Right kidney (tissue), 1 donor: ENCODE data around the gene ENOX1.

Source experiments
- DNase-seq: peaks from one replicate; pipeline ENCODE4 v3.0.0-alpha.2; 2016

The ENOX1 gene

DNA sequence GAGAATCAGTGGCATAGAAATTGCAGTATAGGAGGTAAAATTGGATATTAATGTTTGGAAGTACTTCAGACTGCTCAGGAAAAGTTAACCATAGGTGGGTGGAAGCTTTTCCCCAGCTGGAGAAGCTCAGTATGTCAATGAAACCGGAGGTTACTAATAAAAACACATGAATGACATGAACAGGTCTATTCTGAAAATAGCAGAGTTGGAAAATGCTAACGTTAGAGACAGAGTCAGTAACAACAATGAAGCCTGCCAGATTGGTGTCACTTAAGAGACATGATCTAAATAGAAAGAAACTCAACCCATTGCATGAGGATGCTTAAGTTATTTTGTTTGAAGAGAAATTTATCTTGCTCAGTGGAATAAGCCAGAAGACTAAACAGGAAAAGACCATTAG lies 398.9 kb downstream of the ENOX1 start:
- DNase-seq = no peak

DNA sequence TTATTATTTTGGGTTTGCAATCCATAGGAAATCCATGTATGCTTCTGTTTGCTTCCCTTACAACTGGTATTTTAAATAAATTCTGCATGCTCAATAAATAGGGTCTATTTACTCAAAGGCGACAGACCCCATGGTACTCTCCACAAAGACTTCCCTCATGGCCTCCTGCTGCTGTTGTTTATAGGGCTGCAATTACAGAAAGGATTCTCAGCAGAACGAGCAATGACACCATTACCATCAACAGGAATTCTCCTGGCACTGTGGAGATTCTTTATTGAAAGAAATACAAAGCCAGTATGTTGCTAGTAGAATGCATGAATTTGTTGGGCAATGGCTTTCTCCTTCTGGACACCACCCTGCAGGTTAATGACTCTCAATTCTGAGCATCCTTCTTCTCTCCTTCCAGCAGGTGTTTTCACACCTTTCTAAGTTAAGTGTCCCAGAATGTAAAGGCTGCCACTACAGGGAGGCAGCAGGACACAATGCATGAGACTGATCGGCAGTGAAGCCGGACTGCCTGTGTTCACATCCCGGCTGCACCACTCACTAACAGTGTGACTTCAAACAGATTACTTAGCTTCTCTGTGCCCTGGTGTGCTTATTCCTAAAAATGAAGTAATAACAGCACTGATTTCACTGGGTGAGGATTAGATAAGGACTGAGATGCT lies 403.1 kb downstream of the ENOX1 start:
- no peak for DNase-seq

DNA sequence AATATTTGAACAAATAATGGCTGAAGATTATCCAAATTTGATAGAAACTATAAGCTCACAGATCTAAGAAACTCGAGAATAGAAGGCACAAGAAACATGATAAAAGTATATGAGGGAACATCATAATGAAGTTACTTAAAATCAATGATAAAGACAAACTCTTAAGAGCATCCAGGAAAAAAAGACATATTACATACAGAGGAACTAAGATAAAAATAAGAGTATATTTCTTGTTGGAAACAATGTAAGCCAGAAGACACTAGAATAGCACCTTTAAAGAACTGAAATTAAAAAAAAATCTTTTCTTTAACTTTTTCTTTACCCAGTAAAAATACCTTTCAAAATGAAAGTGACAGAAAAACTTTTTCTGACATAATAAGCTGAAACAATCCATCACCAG lies 407.0 kb downstream of the ENOX1 start:
- DNase-seq = no peak

DNA sequence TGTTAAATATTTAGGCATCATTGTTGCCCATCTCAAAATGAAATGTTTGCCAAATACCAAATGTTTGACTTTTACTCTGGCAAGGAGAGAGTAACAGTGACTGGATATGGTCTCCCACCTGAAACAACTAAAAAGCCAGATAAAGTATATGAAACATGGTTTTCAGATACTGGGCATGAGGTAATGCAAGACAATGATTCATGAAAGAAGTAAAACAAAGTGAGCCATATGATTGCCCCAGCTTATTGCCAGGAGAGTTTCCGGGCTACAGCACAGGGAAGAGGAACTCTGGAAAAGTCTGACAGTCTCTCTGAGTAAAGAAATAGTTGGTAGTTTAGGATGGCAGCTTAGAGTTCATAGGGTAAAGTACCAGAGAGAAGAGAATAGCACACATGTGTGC lies 408.8 kb downstream of the ENOX1 start:
- no peak for DNase-seq

DNA sequence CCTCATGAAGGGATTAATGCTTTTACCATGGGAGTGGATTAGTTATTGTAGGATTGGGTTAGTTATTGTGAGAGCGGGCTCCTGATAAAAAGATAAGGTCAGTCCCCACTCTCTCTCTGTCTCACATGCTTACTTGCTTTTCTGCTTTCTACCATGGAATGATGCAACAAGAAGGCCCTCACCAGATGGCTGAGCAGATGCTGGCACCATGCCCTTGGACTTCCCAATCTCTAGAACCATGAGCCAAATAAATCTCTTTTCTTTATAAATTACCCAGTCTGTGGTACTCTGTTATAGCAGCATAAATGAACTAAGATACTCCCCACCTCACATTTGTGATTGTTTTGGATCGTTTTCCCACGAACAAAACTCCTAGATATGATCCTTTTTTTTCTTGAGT lies 409.6 kb downstream of the ENOX1 start:
- no peak for DNase-seq

DNA sequence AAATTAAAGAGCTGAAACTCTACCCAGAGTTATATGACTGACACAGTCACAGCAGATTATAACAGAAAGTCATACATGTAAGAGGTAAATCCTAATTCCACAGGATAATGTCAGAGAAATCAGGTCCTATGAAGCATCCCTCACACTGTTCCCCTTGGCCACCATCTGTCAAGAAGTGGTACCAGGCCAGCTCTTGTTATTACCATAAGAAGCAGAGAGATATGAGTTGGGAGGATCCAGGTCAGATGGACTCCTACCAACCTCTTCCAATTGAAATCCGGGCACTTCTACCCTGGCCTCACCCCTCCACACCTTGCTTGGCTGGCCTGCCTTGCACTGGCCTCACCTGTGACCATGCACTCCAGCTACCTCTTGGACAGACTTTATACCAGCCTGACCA lies 410.2 kb downstream of the ENOX1 start:
- DNase-seq = no peak

DNA sequence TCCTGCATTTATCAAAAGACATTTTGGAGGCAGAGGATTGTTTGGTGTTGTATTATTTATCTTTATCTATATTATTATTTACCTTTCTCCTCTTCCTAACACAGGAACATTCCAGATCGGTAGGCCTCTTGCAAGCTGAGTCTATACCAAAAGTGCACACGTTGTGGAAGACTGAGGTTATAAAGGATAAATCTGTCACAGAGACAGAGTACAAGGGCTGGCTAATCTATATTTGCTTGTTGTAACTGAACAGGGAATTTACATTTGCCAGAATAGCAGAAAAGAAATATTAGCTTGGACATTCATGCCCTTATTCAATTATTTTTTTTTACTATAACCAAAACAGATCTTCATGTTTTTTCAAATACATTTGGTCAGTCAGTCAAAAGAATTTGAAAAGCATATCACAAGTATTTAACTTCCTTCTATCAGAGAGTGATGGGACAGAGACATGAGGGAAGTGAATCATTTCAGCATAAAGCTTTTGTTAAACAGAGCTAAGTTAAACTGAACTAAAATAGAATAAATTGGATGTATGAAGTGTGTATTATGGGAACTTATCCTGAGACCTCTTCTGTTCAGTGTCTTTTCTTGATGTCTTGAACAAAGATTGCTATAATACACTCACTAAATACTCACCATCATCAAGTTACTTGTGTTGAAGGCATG lies 410.8 kb downstream of the ENOX1 start:
- DNase-seq = no peak

DNA sequence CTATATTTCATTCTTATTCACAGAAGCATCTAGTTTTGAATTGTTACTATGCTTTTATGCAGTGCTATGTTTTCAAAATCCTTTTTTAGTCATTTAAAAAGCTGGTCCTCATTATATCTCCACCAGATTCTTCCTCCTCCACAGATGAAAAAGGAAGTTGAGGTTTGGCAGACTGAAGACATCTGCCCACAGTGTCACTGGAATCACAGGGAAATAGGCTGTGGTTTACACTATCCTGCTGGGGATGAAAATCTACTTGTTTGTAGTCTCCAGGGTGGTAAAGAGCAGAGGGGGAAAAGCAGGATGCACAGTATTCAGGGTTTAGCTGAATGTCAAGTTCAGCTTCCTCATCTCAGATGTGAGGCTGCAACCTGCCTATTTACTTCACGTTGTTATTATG lies 412.2 kb downstream of the ENOX1 start:
- no peak for DNase-seq

DNA sequence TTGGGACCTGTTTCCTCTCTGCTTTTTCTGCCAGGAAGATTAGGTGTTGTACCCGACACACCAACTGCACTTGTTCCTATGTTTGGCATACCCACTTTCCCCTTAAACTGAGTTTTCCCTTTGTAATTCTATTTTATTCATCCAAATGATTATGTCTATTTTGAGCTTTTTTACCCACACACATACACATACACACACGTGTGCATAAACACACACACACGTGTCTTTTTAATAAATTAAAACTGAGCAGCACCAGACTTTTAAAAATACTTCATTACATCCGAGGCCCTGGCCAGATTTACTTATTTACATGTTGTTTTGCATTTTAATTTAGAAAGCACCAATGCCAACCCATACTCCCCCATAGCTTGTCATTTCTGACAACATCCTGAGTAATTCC lies 413.4 kb downstream of the ENOX1 start:
- DNase-seq = no peak

DNA sequence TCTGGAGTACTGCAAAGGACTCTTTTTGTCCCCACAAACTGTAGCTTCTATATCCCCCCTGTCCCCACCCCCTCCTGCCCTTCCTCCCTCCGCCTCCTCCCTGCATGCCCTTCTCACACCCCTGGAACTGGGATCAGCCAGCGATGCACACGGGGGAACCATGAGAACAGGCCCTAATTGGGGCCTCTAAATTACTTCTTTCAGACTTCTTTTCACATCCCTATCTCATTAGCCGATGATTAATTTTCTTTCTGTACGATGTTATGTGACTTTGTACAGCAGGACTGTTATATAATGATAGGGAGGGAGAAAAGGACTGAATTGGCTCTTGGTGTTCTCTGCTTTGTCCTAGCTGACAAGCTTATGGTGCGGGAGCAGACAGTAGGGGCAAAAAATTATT lies 415.9 kb downstream of the ENOX1 start:
- DNase-seq = no peak

DNA sequence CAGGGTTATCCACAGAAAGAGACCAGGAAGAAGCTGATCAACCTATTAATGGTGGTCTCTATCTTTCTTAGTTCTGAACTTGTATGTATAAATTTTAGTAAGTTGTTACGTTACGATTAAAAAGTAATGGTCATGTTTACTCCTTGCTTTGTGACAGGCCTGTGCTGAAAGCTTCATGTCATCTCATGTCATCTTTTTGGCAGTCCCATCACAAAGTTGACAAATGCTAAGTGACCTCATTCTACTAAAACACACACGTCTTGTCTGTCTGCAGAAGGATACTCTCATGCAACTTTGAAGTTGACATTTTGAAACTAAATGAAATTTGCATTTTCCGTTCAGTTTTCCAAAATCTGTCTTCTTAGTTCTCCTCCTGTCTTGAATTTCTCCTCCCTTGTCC lies 417.5 kb downstream of the ENOX1 start:
- DNase-seq = no peak

DNA sequence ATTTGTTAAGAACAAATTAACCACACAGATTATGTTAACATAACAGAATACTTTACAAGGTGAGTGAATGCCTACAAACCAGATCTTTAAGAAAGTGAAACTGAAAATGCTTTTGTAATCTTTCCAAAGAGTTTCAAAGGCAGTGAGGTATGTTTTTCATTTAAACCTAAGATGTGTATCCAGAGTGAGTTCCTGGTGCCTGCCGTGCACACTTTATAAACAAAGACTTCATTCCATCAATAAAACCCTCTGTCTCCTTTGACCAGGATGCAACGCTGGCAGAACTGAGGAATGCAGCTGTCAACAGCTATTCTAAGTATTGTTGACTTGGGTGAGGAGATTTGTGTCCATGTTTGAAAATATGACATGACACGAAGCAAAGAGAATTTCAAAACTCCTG lies 418.8 kb downstream of the ENOX1 start:
- DNase-seq = no peak

DNA sequence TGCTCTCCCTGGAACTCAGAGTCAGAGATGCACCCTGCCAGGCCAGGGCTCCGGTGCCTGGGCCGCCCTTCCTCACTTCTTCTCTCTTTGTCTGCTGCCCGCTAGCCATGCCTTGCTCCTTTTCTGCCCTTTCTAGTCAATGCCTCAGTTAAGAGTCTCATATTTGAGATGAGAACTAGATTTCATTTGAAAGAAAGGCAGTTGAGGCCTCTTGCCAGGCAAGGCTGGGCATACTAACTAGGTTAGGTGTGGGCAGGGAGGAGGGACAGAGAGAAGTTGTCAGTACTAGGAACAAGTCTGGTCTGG lies 421.8 kb downstream of the ENOX1 start:
- DNase-seq = no peak

DNA sequence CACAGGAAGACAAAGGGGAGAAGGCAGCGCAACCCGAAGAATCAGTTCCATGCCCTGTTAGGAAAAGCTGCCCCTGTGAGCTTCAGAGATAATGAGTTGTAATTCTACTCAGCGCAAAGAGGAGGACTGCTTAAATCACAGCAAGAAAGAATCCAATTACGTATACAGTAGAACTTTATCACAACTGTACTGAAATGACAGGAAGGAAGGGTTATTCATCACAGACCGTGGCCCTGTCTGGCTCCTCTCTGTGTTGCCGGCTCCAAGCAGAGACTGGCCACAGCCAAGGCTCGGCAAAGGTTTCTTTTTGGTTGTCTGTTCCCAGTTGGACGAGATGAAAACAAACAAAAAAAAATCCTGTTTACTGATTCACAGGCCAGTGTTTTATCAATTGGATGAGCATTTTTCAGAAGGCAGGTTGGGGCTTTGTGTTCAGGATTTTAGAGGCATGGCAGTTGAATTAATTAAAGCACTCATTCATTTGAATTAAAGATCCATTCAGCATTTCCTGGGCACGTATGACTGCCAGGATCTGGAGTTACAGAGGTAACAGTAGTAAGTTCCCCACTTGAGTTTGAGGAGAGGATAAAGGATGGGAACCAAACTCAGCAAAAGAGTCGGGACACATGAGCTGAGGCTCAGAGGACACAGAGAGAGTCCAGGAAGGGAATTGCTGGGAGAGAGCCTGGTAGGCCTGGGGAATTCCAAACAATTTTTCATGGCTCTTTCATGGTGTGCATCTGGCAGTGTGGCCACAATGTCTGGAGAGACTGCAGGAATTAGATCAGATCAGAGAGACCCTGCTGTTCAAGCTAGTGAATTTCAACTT lies 422.3 kb downstream of the ENOX1 start:
- peak; percentile 32 for DNase-seq

DNA sequence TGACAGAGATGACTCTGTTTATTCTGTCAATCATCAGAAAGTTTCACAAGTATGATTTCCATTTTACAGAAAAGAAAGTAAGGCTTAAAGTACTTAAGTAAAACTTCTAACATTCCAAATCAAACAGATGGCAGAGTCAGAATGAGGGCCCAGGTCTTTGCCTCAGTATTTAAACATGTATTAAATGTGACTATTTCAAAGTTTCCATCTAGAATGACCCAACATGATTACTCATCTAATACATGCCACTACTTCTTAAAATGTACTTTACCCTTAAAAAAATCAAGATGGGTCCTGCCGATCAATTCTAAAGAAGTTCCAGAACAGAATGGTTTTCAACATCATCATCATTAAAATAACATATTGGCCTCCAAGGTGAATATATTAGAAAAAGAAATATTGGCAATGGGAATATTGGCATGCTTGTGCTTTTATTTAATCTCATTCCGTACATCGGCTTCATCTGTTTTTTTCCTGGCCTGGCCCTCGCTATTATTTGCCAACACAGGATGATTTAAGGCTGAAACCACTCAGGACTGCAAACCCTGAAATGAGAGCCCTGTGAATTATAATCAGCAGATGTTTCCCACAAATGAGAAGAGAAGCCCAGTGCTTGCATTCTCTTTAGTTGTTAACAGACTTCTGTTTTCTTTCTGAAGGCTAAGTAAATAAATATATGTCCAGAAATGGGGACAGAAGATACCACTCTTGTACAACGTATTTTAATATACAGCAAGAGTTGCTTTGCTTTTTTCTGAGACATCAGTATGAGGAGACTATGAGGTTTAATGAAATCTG lies 423.4 kb downstream of the ENOX1 start:
- DNase-seq = no peak

DNA sequence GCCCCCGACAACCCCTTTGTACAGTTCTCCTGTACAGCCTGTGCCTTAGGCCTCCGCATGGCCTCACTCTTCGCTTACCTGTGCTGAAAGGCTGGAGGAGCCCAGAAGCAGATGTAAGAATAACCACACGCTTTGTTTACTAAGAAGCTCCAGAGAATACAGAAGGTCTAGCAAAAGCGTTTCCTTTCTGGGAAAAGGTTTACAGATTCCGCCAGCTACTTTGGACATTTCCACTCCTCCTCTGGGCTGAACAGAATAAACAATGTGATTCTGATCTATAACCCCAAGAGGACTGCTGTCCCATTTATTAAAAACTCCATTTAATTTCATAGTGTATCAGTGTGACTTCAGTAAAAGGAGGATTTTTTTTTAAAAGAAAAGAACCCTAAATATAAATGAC lies 424.2 kb downstream of the ENOX1 start:
- DNase-seq = no peak

DNA sequence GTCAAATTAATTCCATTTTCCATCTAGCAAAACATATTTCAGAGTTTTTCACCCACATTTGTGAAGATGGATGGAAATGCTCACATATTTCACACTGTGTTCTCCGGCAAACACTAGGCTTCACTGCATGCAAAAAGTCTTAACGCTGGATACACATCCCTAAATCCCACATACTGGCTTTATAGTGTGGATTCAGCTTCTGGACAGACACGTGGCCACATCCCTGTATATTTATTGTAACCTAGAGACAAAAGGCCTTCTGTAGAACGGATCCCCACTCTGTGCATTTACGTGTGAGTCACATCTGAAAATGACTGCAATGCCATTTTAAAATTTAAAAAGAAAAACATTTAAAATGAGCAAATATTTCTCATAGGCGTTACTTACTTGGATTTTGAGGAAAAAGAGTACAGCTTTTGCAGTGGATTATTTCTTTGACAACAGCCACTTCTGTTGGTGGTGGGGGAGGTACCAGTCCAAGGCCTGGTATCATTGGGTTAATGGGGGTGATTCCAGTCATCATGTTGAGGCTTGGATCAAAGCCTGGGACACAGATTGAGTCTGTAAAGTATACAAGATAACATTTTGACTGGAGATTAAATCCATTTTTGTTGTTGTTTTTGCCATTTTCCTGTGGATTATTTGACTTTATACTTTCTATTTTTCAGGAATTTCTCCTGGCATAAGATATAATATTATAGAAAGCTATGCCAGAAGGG lies 425.7 kb downstream of the ENOX1 start:
- DNase-seq = no peak

DNA sequence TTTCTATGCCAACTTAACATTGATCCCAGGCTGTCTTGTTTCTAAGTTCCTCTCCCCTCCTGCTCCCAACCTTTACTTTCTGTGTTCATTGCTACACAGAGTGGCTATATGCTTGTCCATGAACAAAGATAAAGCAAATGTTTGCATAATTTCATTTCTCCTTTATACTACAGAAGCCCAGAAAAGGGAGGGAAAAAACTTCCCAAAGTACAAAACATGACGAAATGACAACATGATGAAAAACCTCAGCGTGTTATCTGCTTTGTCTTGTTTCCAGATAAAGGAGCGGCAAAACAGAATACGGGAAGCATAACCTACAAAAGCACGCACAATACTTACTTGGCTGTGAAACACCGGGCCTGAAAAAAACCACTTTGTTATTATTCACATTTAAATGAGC lies 426.6 kb downstream of the ENOX1 start:
- no peak for DNase-seq

DNA sequence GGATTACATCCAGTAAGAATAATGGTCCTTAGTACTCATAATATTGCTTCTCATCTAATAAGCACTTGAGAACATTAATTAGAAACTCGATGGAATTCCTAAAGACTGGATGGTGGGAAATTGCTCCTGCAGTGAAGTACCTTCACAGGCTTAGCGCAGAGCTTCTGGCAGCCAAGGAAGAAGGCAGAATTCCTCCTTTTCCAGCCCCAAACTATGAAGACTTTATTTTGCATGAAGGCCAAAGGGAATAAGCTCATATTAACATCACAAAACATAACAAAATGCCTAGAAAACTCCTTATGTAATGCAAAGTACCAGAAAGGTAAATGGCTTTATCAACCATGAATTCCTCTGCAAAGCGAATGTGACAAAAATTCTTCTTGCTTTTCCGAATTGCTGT lies 427.2 kb downstream of the ENOX1 start:
- no peak for DNase-seq

DNA sequence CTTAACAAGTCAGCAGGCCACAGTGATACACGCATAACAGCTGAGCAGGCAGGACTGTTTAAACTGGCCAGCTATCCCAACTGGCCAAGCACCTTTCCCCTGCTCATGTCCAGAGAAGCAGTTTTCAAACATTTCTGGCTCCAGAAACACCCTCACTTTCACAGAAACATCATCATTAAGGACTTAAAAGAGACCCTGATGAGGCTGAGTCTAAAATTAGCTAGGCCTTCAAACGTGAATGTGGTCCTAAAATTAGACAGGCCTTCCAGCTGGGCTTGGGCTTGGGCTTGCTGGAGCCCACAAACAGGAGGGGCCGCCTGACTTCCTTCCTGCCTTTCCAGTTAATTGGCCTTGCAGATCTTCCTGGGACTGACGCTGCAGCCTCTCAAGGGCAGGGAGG lies 429.2 kb downstream of the ENOX1 start:
- DNase-seq = no peak

DNA sequence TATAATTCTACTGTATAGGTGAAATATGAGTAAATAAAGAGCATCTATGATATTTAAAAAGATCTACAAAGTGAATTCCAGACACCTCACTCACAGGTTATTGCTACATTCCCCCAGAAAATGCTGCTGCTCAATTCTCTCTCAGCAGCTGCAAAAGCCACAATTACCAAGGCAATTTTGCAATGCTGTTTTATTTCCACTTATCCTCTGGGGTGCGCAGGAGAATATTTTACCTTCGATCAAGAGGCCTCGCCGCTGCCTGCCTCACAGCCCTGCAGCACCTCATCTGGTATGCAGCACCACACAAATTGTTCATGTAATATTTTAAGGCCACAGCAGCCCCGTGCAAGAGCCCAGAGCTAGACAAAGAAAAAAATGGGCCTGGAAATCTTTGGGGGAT lies 430.2 kb downstream of the ENOX1 start:
- no peak for DNase-seq

DNA sequence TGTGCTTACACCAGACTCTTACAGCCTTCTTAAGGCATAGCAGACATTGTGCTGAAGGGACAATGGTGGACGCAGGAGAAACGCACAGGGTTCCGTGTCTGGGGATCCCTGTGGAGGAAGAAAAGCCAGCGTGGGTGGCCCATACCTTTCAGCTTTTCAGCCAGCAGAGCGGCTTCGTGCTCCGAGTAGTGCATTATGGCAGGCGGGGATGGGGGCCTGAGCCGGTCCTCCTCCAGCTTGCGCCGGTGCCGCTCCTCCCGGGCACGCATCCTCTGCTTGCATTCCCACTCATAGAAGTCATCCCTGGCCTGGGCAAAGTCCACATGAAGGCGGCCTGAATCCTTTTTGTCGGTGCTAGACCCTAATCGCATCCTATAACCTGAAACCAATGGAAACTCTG lies 431.0 kb downstream of the ENOX1 start:
- DNase-seq = no peak
